GM23248 (cell line): ENCODE results near the gene RAPGEF2.

Experiments
- EZH2 ChIP-seq: fragments of 200-600 bp; sonication (generic); IDR thresholded peaks from 2 replicates; pipeline ENCODE4 v1.6.1; 2018; ENCODE audit warnings: antibody characterized with exemption, mild to moderate bottlenecking; ENCODE audit not compliant: insufficient read depth, poor library complexity, severe bottlenecking
- EZH2phosphoT487 ChIP-seq: fragments of 200-600 bp; sonication (generic); IDR thresholded peaks from 2 replicates; pipeline ENCODE4 v1.6.1; 2018; ENCODE audit warnings: antibody characterized with exemption, moderate library complexity, mild to moderate bottlenecking, low read depth; ENCODE audit not compliant: insufficient read depth

DNA sequence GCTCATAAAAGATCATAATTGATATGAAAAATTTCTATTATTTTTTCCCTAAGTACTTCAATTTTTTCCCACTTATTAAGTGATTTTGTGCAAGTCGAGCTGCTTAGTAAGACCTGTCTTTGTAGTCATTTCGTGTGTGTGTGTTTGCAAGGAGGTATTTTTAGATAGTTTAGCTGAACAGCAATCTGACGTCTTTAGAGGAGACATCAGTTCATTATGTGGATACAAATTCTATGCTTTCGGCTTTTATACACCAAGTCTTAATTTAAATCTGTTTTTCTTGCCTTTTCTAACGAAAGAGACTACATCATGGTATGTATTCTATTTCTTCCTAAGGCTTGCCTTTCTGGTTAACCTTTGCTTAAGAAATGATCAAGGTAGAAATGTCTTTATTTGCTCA lies 179.4 kb downstream of the RAPGEF2 start:
- TF ChIP-seq EZH2 (no peak), EZH2phosphoT487 (no peak)
